SU-DHL-6 (cell line): ENCODE data around the gene SPATA20.

Experiments used
- H2AFZ ChIP-seq: fragments of 200-600 bp; sonication (generic); 2 replicates; pipeline ENCODE4 v1.6.1; 2014; ENCODE audit warnings: low read depth, mild to moderate bottlenecking, moderate library complexity, mixed read lengths, antibody characterized with exemption, low read length; ENCODE audit not compliant: severe bottlenecking
- H3F3A ChIP-seq: fragments of 200-600 bp; shearing (Covaris generic); 2 replicates; pipeline ENCODE4 v1.6.0; 2016; ENCODE audit warnings: antibody characterized with exemption, mild to moderate bottlenecking; ENCODE audit not compliant: insufficient read depth
- H3K27ac ChIP-seq: fragments of 200-600 bp; sonication (generic); 2 replicates; pipeline ENCODE4 v1.5.1; 2016; ENCODE audit warnings: low read depth, mild to moderate bottlenecking, low read length, moderate library complexity, mixed read lengths
- H3K27me3 ChIP-seq: fragments of 200-600 bp; sonication (generic), shearing (Covaris generic); 2 replicates; pipeline ENCODE4 v1.6.0; 2014; ENCODE audit warnings: mild to moderate bottlenecking, low read length
- H3K36me3 ChIP-seq: fragments of 200-600 bp; sonication (generic); 2 replicates; pipeline ENCODE4 v1.6.1; 2014; ENCODE audit warnings: mild to moderate bottlenecking, low read length, mixed read lengths
- H3K4me2 ChIP-seq: fragments of 300-600, 200-600 bp; shearing (Covaris generic), sonication (generic); 2 replicates; pipeline ENCODE4 v1.6.0; 2014; ENCODE audit warnings: low read length, low read depth, mild to moderate bottlenecking; ENCODE audit not compliant: poor library complexity, severe bottlenecking
- H3K4me3 ChIP-seq: fragments of 200-600 bp; sonication (generic); 2 replicates; pipeline ENCODE4 v1.5.1; 2014; ENCODE audit warnings: antibody characterized with exemption, low read length, mild to moderate bottlenecking, mixed read lengths; ENCODE audit not compliant: insufficient read depth, poor library complexity, severe bottlenecking
- H3K79me2 ChIP-seq: fragments of 200-600 bp; sonication (generic); 2 replicates; pipeline ENCODE4 v1.6.1; 2014; ENCODE audit warnings: mild to moderate bottlenecking, low read length, moderate library complexity; ENCODE audit not compliant: insufficient read depth
- H3K9ac ChIP-seq: fragments of 200-600 bp; sonication (generic); 2 replicates; pipeline ENCODE4 v1.7.0; 2014; ENCODE audit warnings: mild to moderate bottlenecking, low read length
- H3K9me2 ChIP-seq: fragments of 200-600 bp; sonication (generic); replicated peaks from 2 replicates; pipeline ENCODE4 v1.6.1; 2014; ENCODE audit warnings: low read length; ENCODE audit not compliant: insufficient read depth
- H3K9me3 ChIP-seq: fragments of 200-600 bp; sonication (generic); 2 replicates; pipeline ENCODE4 v1.6.1; 2014; ENCODE audit warnings: low read length, mixed read lengths; ENCODE audit not compliant: insufficient read depth
- H4K20me1 ChIP-seq: fragments of 200-600 bp; sonication (generic); 2 replicates; pipeline ENCODE4 v1.6.1; 2014; ENCODE audit warnings: low read depth, mild to moderate bottlenecking, antibody characterized with exemption, low read length, moderate library complexity, mixed read lengths
- EZH2phosphoT487 ChIP-seq: fragments of 200-600 bp; sonication (generic), shearing (Covaris generic); conservative IDR thresholded peaks from 2 replicates; pipeline ENCODE4 v1.6.1; 2018; ENCODE audit warnings: mild to moderate bottlenecking, antibody characterized with exemption, low read length, moderate library complexity, mixed read lengths
- TF ChIP-seq, protein P1 (sequence below): fragments of 200-600 bp; sonication (generic); IDR thresholded peaks from one replicate; pipeline ENCODE4 v1.5.1; 2017; ENCODE audit warnings: antibody characterized with exemption, mild to moderate bottlenecking, low read length, moderate library complexity; ENCODE audit not compliant: insufficient read depth, poor library complexity, severe bottlenecking

The SPATA20 gene

DNA sequence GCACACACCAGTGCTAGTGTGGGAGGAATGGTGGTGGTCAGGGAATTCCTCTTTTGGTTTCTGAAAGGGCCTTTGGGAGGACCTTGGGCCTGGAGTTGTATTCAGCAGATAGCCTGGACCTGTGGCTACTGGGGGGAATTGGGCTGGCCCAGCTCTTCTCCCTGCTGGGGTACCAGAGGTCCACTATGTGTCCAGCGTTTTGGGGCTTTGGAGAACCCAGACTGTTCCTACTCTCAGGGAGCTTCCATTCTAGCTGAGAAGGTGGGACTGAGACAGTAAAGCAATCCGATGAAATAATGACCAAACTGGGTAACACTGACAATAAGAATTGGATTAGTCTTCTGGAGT, 12.0 kb upstream of the SPATA20 start:
- no peaks in the 10 kb centered on the region for H3K9me3 ChIP-seq
- H3K9me2 ChIP-seq, result no peaks in the 10 kb centered on the region
- H3K9ac ChIP-seq, result no peak overlapping the region
- no peak overlapping the region for H3K4me3 ChIP-seq
- H3K27me3 ChIP-seq, result no peaks in the 10 kb centered on the region
- no peaks in the 10 kb centered on the region for H3K36me3 ChIP-seq
- no peak overlapping the region for H2AFZ ChIP-seq
- no peaks in the 10 kb centered on the region for H4K20me1 ChIP-seq
- no peak overlapping the region for H3K4me2 ChIP-seq
- no peak for TF ChIP-seq EZH2phosphoT487
- TF ChIP-seq, protein P1, sequence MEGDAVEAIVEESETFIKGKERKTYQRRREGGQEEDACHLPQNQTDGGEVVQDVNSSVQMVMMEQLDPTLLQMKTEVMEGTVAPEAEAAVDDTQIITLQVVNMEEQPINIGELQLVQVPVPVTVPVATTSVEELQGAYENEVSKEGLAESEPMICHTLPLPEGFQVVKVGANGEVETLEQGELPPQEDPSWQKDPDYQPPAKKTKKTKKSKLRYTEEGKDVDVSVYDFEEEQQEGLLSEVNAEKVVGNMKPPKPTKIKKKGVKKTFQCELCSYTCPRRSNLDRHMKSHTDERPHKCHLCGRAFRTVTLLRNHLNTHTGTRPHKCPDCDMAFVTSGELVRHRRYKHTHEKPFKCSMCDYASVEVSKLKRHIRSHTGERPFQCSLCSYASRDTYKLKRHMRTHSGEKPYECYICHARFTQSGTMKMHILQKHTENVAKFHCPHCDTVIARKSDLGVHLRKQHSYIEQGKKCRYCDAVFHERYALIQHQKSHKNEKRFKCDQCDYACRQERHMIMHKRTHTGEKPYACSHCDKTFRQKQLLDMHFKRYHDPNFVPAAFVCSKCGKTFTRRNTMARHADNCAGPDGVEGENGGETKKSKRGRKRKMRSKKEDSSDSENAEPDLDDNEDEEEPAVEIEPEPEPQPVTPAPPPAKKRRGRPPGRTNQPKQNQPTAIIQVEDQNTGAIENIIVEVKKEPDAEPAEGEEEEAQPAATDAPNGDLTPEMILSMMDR, result no peak
- H3K79me2 ChIP-seq, result no peaks in the 10 kb centered on the region
- H3F3A ChIP-seq, result no peaks in the 10 kb centered on the region
- H3K27ac ChIP-seq, result no peak overlapping the region

DNA sequence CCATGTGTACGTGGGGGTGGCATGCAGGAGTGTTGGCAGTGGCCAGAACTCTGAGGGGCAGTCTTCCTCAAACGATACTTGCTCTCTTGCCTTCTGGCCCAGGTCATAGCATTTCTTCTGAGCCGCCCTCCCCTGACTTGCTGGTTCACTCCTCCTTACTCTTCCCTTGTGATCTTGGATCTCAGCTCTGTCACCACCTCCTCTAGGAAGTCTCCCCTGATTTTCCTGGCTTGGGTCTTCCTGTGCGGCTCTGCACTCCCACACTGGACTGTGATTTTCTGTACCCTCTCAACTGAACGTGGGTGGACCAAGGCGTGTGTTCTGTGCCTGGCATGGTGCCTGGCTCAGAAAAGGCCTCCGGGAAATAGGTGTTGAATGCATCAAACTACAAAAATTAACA, 11.6 kb upstream of the SPATA20 start:
- no peak overlapping the region for H3K4me2 ChIP-seq

DNA sequence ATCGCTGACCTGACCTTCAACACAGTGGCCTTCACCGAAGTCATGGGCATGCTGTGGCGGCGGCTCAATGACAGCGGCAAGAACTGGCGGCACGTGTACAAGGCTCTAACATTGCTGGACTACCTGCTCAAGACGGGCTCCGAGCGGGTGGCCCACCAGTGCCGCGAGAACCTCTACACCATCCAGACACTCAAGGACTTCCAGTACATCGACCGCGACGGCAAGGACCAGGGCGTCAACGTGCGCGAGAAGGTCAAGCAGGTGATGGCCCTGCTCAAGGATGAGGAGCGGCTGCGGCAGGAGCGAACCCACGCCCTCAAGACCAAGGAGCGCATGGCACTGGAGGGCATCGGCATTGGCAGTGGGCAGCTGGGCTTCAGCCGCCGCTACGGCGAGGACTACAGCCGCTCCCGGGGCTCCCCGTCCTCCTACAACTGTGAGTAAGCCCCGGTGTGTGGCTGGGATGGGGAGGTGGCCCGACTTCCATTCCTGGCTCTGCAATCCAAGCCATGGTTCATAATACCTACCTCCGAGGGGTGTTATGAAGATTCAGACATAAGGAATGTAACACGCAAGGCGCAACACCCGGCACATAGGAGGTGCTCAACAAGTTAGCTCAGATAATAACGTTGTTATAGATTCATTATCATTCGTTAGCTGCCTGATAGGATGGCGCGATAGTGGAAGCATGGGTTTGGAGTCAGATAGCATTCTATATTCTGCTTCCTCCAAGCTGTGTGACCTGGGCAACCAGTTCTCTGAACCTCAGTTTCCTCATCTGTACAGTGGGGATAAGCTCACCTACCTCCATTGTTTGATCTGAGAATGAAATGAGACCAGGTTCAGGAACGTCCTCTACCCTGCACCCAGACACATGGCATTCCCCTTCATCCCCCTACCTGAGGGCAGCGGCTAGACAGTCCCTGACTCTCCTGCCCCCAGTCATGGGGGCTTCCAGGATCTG, 10.0 kb upstream of the SPATA20 start:
- Histone ChIP-seq H3K4me3 (no peak overlapping the region), H4K20me1 (no peaks in the 10 kb centered on the region), H3K79me2 (no peaks in the 10 kb centered on the region), H3K27ac (no peak overlapping the region), H3K9ac (no peak overlapping the region), H3K36me3 (no peaks in the 10 kb centered on the region), H3K9me2 (no peaks in the 10 kb centered on the region), H3F3A (no peaks in the 10 kb centered on the region), H2AFZ (no peak overlapping the region), H3K9me3 (no peaks in the 10 kb centered on the region), H3K4me2 (no peak overlapping the region), H3K27me3 (no peaks in the 10 kb centered on the region)
- TF ChIP-seq, protein P1, result no peak
- no peak for TF ChIP-seq EZH2phosphoT487

More for the DNA sequence above, 11.6 kb upstream of the SPATA20 start:
- TF ChIP-seq EZH2phosphoT487, result no peak
- TF ChIP-seq, protein P1, result no peak
- Histone ChIP-seq H3K9me3 (no peaks in the 10 kb centered on the region), H3K36me3 (no peaks in the 10 kb centered on the region), H3K27me3 (no peaks in the 10 kb centered on the region), H3K4me3 (no peak overlapping the region), H3K9ac (no peak overlapping the region), H2AFZ (no peak overlapping the region), H3K79me2 (no peaks in the 10 kb centered on the region), H3K9me2 (no peaks in the 10 kb centered on the region), H3F3A (no peaks in the 10 kb centered on the region), H4K20me1 (no peaks in the 10 kb centered on the region), H3K27ac (no peak overlapping the region)
